HL-60/S4 treated with retinoic acid at 250 ng/mL for 4 days and 3 days (cell line): ENCODE data around the gene AKT1S1.

Experiments
- in situ Hi-C: fragments of 300-500 bp; cut with MboI; formaldehyde crosslinking; loops from 2 replicates; pipeline ENCODE4 v1.7.0; 2022; ENCODE audit warnings: low sequenced_read_pairs

The AKT1S1 gene

DNA sequence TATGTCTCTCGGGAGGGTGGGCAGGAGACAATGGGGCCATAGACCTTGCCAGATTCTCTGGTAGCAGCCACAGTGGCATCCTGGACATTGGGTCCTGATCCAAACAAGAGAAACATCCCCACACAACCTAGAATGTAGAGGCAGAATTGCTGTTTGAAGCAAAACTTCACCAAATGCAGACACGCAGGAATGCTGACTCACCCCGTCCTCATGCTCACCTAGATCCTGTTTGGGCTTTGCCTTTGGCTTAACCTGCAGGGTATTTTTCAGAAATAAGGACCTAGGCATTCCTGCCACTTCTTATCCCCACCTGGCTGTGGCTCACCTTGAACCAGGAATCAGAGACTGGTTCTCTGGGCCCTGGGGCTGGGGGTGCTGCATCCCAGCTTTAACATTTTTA, 7.6 kb upstream of the AKT1S1 start:
- in situ Hi-C loops: no loop called here

- in situ Hi-C loops: no loop called here
Measured at GRCh38 chr19:49884109-49884508, 7.0 kb upstream of the AKT1S1 start.

- in situ Hi-C loops: no loop called here
Measured at GRCh38 chr19:49883094-49883493, 5.9 kb upstream of the AKT1S1 start.

- in situ Hi-C loops: no loop called here
Measured at GRCh38 chr19:49882643-49883042, 5.5 kb upstream of the AKT1S1 start.

DNA sequence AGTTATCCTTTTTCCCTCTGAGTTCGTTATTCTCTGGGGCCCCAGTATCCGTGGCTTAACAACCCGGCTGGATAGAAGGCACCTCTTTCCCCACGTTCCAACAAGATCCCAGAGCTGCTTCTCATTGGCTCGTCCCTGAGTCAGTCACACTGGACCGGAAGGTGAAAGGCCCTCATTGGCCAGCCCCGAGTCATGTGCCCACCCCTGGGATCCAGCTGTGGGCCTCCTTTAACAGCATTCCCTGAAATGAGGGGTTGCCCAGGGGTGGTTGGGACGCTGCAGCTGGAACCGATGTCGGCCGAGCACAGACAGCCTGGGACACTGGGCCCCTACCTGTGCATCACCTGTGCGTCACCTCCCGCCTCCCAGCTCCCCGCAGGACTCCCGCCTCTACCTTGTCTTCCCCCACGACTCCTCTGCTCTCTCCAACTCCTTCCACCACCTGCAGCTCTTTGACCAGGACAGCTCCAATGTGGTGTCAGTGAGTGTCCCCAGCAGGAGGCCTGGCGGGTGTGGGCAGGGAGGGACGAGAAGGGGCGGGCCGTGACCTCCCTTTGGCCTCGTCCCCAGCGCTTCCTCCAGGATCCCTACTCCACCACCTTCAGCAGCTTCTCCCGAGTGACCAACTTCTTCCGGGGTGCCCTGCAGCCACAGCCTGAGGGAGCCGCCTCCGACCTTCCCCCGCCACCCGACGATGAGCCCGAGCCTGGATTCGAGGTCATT, 4.7 kb upstream of the AKT1S1 start:
- in situ Hi-C loops: no loop called here

DNA sequence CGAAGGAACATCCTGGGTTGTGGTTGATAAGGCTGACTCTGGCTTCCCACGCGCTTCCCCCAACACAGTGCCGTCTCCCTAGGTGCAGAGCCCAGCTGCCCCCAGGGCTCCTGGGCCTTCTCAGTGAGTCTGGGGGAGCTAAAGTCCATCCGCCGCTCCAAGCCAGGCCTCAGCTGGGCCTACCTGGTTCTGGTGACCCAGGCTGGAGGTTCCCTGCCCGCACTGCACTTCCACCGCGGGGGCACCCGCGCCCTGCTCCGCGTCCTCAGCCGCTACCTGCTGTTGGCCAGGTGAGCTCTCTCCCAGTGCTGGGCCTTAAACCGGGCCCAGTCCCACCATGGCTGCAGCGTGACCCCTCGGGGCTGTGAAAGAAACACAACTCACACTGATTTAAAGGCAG, 4.0 kb upstream of the AKT1S1 start:
- in situ Hi-C loops: no loop called here

GRCh38 chr19:49880162-49880869, 3.2 kb upstream of the AKT1S1 start:
- in situ Hi-C loops: no loop called here

- in situ Hi-C loops: no loop called here
Measured at GRCh38 chr19:49879243-49879963, 2.2 kb upstream of the AKT1S1 start.

- in situ Hi-C loops: no loop called here
Measured at GRCh38 chr19:49878744-49879070, 1.6 kb upstream of the AKT1S1 start.

DNA sequence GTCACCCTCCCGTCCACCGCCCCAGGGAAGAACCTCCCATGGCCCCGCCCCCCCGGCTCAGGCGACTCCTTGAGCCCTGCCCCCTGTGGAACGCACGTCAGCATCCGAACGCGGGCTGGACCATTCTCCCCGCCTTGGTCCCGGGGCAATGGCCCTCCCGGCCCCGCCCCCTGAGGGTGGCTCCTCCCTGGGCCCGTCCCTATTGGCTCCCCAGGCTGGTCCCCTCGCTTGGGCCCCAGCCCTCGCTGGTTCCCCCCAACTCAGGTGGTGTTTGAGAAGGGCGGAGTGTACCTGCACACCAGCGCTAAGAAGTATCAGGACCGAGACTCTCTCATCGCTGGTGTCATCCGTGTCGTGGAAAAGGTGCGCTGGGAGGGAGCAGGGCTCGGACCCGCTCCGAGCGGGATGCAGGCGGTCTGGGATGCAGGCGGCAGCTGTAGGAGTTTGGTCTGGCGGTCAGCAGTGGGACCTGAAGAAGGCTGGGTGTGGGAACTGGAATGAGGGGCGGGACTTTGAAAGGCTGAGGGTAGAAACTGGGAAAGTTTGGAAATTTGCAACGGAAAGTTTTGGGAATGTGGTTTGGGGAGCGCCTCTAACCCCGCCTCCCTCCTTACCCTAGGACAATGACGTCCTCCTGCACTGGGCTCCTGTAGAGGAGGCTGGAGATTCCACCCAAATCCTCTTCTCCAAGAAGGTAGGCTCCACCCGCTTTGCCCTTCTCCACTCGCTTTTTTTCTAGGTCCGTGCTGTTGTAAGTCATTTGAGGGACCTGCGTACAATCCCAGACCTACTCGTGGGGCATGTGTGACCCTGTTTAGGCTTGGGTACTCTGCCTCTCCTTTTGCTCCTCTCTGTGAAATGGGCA, 956 bp upstream of the AKT1S1 start:
- in situ Hi-C loops: no loop called here

GRCh38 chr19:49876422-49877019, 634 bp downstream of the AKT1S1 start:
- in situ Hi-C loops: no loop called here

DNA sequence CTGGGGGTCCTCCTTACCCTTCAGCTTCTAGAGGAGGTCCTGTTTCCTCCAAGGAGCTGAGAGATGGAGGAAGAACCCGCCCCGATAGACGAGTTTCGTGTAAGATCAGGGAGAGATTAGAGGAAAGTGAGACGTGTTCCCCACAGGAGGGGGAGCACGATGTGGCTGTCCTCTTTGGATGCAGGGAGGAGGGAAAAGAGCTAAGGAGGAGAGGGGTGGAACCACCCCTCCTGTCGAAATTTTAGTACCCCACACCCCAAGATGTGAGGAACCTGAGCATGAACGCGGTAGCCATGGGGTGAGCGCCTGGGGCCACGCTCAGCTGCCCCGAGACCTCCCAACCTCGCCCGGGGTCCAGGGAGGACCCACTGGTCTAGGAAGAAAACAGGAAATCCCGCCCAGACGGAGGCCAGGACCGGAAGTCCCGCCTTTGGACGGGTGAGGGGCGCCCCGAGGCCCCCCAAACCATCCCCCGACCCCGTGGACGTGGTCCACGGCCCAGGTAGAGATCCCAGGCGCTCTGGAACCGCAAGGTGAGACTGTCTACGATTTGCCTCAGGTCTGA, 1.2 kb downstream of the AKT1S1 start:
- in situ Hi-C loops: no loop called here

GRCh38 chr19:49875177-49875576, 2.0 kb downstream of the AKT1S1 start:
- in situ Hi-C loops: no loop called here

DNA sequence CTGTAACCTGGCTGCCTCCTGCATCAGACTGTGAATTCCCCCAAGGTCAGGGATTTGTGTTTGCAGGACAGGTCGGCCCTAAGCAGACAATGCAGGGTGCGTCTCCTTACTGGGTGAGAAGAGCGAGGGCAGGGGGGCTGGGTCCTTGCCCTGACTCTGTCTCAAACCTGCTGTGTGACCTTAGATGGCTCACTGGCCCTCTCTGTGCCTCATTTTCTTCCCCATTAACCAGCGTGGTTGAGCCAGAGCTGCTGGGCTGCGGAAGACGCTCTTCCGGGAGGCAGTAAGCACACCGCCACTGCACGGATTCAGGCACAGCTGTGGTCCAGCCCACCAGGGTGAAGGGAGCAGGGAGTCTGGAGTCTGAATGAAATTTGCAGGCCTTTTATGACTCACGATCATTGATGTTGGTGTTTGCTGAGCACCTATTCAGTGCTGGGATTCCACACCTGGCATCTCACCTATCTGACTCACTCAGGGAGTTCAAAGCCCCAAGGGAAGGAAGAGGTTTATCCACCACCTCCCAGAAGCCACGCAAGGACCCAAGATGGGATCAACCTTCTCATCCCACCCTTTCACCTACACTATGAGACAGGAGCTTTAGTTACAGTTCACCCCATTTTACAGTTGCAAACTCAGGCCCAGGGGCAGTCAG, 2.5 kb downstream of the AKT1S1 start:
- in situ Hi-C loops: no loop called here

DNA sequence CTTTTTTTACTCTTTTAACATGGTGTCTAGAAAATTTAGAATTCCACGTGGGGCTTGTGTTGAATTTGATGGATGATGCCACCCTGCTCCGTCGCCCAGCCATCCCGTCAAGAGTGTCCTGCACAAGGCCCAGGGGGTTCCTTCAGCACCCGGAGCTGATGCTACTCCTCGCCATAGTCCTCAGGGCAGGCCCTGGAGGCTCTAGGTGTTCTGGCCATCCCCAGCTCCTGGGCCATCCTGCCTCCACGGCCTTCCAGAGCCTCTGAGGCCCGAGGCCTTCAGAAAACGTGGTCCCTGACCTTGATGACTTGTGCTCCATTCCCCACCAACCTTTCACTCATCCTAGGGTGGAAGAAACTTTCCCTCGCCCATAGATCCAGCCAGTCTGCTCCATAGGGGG, 3.3 kb downstream of the AKT1S1 start:
- in situ Hi-C loops: no loop called here

DNA sequence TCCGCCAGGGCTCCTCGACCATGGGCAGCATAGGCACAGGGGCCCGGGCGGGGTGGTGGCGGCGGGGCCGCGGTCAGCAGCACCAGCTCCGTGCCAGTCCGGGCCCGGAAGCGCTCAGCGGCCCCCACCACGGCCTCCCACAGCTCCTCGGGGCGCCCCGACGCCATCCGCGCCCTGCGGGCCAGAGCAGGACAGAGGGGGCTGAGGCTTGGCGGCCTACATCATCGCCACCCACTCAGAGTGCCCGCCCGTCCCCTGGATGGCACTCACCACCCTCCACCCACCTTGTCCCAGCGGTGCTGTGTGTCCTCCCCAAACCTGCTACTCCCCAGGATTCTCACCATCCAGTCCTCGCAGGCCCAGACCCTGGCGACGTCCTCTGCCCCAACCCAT, 4.0 kb downstream of the AKT1S1 start:
- in situ Hi-C loops: no loop called here

DNA sequence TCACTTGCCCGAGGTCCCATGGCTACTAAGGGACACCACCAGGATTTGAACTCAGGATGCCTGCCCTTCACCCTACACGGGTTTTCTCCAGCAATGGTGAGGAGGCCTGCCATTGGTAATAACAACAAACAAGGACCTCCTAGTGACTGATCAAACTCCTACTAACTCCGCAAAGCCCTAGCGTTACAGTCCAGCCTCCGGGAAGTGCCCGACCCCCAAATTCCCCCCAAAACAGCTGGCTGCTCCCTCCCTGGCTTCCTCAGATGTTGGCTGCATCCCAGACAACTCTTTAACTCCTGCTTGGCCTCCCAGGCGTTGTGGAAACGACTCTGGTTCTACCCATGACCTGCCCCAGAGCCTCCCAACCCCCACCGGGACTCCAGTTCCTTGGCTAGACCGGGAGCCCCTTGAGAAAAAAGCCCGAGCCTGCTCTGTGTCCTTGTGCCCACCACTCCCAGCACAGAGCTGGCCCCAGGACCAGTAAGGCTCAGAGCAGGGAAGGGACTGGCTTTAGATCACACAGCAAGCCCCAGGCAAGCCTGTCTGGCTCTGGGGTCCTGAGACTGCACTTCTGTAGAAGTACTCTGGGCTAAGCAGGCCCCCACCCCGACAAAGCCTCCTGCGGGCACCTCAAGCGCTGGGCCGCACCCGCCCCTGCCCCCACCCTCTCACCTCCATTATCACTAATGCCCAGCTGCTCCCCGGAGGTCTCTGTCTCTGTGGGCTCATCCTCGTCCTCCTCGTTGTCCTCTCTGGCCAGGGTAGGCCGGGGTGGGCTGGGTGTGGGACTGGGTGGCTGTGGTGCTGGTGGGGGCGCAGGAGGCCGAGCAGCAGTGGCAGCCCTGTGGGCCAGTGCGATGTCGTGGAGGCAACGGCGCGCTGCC, 4.7 kb downstream of the AKT1S1 start:
- in situ Hi-C loops: no loop called here

GRCh38 chr19:49871349-49871985, 5.7 kb downstream of the AKT1S1 start:
- in situ Hi-C loops: no loop called here
